ENCODE data around the gene MEF2A.
"Not testable (repeated sequence)": the region's sequence is repeated elsewhere in the genome, so short reads cannot be mapped to it uniquely, and the experiment has no call there.

The MEF2A gene

DNA sequence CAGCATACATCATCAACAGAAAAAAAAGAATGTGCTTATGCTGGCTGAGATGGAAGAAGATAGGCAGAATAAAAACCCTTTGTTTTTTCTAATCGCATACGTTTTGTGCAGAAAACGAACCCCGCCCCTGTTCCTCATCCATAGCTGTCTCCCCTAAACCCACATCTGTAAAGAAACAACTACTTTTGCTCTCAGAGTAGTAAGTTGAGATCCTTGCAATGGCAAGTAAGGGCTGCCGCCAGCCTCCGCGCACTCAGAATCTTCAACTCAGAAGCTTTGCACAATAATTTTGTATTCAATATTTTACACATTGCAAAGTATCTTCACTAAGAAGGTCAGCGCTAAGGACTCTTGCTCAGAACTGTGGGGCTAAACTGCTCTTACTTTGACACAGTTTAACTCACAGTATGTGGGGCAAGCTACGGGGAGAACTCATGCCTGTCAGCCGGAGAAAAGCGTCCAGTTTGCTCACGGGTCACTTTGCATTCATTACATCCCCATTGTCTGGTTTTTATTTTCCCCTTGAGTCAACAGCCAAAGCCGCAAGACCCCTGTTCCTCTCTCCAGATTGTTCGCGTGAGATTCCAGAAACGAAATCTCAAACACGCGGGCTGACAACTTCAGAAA is 166.5 kb downstream of the MEF2A start:
- peak; percentile 38 for DNase-seq

DNA sequence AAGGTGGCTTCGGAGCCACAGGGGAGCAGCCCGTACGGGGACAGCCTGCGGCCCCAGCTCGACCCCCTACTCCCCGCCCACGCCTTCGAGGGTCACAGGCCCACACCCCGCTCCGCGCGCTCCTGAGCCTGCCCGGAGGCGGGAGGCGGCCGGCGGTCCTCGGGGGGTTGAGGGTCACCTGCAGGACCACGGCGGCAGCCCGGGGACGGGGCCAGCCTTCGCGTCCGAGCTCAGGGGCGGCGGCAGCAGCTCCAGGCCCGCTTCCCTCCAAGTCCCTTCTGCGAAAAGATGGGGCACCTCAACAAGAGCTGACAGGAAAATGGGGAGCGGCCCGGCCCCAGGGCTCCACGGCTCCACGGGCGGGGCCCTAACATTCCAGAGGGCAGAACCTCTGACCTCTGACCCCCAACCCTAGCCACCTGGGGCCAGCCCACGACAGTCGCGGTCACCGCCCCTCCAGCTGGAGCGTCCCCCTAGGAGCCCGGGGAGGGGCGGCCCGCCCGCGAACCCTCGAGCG is 167.0 kb downstream of the MEF2A start:
- DNase-seq: no peak

DNA sequence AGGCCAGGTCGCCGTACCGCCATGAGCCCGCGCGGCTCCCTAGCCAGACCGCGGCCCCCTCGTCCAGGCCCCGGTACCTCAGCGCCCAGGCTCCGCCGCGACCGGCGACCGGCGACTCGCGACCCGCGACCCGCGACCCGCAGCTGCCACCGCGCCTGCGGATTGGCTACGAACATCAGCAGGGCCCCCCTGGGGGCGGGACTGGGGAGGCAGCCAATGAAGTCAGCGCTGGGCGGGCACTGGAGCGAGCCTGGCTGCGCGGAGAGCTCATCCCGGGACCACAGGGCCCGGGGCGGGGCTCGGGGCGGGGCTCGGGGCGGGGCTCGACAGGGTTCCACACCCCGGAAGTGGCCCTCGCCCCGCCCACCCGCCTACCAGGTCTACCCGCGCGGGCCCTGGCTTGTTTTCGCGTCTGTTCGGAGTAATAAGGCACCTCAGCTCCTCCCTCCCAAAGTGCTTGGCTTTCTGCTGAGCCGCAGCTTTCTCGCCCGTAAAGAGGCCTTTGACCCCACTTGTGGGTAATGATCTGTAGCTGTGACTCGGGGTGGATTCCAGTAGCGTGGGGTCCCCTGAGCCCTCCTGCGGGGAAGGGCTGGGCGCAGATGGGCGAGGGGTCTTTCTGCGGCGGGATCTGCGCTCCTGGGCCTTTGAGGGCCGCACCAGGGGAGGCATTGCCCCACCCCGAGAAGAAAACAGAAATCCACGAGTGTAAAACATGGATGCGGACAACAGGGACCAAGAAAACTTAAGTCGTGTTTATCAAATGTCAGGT is 167.7 kb downstream of the MEF2A start, which contains the start of gene LYSMD4:
Gene LYSMD4 (minus strand): TSS at position 170 of the 772 bp plus-strand sequence. CDS start 1,438 bp downstream, outside the sequence.
- peak; percentile 93 for DNase-seq

DNA sequence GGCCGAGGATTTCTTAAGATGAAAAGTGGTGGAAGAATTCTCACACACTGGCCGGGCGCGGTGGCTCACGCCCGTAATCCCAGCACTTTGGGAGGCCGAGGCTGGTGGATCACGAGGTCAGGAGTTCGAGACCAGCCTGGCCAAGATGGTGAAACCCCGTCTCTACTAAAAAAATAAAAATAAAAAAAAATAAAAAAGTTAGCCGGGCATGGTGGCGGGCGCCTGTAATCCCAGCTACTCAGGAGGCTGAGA is 168.2 kb downstream of the MEF2A start:
- not testable (repeated sequence) for DNase-seq

DNA sequence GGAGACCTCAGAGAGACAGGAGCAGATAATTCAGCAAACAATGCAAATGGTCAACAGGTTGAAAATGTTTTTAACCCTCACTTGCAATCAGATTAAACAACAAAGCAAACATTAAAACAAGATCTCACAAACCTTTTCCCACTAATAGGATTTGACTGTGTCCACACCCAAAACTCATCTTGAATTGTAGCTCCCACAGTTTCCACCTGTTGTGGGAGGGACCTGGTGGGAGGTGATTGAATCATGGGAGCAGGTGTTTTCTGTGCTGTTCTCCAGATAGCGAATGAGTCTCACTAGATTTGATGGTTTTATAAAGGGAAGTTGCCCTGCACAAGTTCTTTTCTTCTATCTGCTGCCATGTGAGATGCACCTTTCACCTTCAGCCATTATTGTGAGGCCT is 168.8 kb downstream of the MEF2A start:
- DNase-seq: no peak

DNA sequence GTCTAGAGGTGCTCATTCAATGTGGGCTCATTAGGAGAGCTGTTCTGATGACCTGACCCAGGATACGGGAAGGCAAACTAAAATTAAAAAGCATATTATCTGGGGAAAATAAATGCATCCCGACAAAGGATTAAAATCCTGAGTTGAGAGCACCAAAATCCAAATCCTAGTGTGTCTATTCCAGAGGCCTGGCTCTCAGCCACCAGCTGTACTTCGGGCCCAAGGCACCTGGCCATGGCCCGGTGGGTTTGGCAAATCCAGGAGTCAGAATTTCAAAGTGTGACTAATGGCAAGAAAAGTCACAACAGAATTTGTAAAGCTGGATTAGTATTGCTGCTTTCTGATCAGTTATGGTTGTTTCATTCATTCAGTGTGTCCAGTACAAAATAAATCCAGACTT is 170.1 kb downstream of the MEF2A start:
- DNase-seq: no peak

DNA sequence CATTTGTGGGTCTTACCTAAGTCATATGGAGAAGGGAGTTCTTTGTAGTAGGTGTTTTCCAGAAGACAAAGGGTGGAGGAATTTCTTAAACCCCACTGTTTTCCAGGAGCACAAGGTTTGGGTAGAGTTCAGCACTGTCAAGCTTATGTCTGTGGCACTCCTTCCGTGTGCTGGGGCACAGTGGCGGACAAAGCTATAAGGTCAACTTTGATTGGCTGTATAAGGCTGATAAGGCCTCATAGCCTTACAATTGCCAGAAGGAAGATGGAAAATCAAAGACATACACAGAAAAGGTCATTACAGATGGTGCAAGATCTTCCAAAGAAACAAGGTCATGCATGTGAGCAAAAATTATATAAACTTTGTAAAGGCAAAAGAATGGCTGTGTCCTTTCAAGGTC is 170.9 kb downstream of the MEF2A start:
- DNase-seq: no peak

DNA sequence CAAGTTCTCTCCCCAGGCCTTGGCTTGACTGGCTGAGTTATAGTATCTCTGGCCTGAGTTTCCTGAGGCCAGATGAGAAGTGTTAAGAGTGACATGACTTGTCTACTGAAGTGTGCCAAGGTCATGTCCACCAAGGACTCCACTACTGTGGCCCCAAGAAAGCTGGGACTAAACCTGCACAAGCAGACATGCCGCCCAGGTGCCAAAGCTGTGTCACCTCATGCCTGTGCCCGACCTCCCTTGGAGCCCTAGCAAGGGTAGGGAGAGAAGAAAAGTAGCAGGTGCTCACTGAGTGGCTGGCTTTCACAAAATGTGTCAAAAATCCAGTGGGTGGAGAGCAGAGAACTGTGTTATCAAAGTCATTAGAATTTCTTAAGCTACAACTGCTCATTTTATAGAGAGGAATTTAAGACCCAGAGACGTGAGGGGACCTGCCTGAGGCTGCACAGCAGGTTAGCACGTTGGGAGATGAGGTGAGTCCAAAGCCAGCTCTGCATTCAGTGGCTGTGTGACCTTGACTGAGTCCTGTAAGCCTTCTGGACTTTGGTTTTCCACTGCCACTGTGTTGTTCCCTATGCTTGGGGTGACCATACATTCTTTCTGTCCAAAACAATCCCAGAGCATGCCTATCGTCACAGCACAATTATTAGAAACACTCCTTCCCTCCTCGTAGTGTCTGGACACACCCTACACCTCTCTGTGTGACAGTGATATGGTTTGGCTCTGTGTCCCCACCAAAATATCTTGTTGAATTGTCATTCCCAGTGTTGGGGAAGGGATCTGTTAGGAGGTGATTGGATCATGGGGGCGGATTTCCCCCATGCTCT is 172.4 kb downstream of the MEF2A start:
- DNase-seq: no peak

DNA sequence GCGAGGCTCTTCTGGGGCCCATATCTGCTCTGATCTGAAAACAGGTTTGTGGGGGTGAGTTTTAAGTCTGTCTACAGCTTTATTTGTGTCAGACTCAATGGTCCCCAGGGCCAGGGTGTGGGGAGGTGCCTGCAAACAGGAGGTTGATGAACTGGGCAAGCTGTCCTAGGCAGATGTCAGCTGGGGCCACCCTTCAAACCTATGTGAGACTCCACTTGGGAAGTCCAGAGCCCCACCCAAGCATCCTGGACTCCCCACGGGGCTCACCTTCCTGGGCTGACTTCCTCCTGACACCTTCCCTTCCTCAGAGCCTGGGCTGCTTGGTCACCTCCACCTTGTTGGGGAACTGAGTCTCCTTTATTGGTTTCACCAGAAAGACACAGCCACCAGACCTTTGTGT is 176.1 kb downstream of the MEF2A start:
- DNase-seq: no peak

DNA sequence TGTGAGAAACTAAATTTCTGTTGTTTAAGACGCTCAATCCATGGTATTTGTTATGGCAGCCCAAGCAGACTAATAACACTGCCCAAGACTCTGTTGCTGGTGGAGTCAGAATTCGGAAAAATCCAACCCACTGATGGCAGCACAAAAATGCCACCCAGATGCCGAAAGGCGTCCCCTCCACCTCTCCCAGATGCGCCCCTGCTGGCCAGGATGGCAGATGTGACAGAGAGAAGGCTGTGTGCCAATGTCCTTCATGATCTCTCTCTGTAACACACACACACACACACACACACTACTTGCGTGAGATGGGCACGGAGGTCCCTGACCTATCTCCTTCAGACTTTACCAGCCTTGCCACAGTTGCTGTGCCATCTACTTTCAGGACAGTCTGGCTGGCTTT is 178.4 kb downstream of the MEF2A start:
- DNase-seq: no peak

DNA sequence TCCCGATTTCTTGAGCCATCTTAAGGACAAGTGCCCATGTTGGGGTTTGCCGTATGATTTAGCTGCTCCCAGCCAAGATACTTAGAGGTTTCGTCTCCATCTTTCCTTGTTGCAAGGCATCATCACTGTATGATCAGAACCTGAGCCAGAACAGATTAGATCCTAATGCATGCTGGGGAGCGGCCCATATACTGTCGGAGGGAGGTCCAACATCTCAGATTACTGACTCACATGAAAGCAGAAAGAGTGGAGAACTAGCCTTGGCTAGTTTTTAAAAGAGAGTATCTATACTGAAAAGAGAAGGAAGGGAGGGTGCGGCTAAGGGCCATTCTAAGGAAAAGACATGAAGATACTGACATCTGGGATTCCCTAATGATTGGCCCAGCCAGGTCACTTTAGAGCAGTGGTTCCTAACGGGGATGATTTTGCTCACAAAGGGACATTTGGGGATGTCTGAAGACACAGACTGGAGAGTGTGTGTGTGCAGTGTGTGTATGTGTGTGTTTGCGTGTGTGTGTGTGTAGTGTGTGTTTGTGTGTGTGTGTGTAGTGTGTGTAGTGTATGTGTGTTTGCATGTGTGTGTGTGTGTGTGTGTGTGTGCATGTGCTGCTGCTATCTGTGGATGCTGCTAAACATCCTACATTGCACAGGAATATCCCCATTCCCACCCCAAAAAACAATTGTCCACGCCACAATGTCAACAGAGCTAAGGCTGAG is 179.7 kb downstream of the MEF2A start:
- no peak for DNase-seq

DNA sequence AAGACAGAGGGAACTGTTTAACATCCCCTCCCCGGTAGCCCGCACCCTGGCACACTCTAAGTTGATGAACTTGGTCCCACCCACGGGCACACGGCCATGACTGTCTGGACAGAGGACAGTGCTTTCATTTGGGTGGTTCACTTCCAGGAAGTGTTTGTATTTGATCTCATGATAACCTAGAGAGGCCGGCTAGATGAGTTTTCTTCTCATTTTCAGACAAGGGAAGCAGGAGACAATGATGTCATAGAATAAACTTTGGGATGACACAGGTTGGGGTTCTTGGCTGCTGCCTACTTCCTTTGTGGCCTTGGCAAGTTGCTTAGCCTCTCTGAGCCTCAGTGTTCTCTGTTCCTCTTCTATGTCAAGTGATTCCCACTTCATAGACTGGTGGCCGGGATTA is 183.6 kb downstream of the MEF2A start:
- DNase-seq: peak; percentile 67

DNA sequence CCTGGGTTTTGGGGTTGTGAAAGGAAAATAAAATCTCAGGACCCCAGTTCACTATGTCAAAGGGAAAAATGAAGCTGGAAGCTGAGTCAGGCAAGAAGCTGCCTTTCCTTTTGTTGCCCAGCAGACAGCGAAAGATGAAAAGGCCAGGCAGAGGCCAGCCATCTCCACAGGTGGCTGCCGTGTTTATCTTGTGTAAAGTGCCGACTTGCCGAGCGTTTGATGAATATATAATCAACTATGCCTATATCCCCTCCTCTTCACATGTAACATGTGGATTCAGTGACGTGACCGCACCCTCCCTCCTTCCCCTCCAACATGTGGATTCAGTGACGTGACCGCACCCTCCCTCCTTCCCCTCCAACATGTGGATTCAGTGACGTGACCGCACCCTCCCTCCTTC is 184.5 kb downstream of the MEF2A start:
- DNase-seq: not testable (repeated sequence)

DNA sequence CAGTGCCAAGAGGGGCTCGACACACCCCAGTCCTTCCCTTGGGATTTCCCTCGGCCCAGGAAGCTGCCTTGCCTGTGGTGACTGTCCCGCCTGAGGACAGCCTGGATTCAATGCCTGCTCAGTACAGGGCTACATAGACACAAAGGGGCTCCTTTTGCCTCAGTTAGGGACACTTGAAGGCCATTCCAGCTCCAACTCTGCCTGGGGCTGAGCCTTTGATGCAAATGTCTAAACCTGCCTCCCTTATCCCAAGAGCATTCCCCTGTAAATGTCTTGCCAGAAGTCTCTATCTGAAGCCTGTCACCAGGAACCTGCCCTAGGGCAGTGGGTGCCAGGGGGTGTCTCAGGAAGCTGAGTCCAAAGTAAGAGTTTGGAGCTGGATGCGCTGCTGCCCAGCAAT is 186.8 kb downstream of the MEF2A start:
- DNase-seq: no peak

DNA sequence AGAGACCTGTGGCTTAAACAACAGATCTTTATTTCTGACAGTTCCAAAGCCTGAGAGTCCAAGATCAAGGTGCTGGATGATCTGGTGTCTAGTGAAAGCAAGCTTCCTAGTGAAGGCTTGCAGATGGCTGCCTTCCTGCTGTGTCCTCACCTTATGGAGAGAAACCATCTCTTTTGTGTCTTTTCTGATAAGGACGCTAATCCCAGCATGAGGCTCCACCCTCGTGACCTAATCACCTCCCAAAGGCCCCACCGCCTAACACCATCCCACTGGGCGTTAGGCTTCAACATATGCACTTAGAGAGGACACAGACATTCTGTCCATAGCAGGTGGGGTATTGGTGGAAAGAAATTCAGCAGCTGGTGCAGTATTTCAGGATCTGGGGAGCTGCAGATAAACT is 187.3 kb downstream of the MEF2A start:
- DNase-seq: no peak

DNA sequence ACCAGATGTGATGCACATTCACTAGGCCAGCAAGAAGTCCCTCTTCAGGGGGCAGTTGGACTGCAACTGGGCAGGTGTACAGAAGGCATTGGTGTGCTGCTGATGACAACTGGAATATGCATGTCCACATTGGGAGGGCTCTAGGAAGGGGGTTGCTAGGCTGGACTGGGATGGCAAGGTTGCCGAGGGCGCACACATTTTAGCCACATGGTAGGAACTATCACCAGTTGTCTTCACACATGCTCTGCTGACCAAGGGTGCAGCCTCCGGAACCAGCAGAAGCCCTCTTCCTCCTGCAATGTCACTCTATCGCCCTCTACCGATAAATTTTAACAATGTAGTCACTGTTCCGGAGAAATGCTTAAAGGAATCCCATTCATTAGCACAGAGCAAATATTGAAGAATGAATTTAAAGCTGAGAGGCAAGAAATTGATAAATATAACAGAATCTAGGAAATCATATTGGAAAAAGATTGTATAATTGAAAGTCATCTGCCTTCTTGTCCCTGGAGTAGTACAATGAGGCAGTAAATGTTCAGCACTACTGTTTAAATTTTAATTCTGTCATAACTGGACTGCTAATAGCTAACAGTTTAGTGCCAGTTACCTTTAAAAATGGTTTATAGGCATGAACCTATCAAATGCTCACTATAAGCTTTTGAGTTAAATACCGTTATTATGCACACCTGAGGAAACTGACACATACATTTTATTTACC is 190.1 kb downstream of the MEF2A start:
- peak; percentile 69 for DNase-seq

DNA sequence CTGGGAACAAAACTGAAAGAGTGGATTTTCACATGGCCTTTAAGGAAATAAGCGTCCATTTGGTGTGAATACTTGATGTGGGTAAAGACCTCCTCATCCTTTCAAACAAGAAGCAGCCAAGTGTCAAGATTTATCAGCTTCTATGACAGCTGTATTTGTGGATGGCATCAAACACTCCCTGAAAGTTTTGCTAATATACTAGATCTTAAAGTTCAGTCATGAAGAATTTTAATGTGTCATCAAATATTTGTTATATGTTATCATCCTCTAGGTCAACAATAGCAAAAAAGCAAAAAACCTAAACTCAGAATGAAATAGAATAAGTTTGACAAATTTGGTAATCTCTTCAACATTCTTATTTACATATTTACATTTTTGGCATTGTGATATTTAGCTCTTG is 196.5 kb downstream of the MEF2A start:
- no peak for DNase-seq

DNA sequence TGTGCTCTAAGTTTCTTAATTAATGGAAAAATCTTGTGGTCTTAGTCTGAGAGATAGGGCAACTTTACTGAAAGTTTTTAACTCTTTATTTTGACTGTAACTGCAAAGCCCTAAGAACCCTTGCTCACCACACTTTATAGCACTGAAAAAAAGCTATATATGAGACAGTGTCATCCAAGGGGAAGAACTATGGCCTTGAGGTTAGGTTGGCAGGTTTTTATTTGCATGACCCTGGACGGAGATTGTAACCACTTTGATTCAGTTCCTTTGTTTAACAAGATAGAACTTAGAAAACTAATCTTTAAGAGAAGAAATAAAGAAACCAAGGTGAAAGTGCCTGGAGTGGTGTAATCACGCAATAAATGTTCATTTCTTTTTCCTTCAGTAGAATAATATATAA is 198.0 kb downstream of the MEF2A start:
- DNase-seq: no peak

DNA sequence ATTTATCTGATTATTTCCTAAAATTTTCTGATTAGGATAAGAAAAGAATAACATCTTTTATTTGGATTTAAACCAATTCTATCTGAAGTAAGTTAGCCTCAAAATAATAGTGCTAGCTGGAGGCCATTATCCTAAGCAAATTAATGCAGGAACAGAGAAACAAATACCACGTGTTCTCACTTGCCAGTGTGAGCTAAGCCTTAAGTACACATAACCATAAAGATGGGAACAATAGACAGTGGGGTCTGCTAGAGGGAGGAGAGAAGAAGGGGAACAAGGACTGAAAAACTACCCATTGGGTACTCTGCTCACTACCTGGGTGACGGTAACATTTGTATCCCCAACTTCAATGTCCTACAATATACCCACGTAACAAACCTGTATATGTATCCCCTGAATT is 198.7 kb downstream of the MEF2A start:
- DNase-seq: no peak
